ENCODE results near the gene ELP5.

DNA sequence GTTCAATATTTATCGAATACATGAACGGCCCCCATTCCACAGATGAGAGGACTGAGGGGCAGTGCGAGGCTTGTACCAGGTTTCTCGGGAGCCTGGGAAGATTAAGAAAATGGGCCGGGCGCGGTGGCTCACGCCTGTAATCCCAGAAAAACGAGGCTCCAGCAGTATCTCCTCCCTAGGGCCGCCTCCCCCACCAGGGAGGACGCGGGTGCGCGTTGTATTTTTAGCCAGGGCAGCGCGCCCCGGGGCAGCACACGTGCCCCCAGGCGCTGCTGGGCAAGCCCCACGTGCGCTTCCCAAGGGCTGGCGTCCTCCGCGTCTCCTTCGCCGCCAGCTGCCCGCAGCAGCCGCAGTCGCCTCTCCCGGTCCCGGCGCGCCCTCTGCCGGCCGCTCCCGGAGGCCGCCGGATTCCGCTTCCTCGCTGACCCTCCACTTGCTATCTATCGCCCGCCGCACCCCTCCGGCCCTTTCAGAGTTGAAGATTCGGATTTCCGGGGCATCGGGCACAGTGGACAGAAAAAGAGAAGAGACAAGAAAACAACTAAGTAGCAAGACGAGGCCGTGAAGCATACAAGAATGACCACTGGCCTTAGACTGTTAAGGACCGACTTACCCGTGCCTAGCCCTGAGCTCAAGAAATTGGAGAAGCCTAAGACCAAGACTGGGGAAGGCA lies 44.3 kb downstream of the ELP5 start:
- TF ChIP-seq EZH2 (IDR thresholded peaks at IDR 0.05): no peak
- no peak for TF ChIP-seq POLR2AphosphoS5 (IDR thresholded peaks at IDR 0.05; ENCODE audit: borderline replicate concordance, low read depth, low read length)
- TF ChIP-seq FOXP2 (optimal IDR thresholded peaks at IDR 0.05; ENCODE audit: control extremely low read depth, extremely low read length, insufficient read depth): peak; percentile 18

Measured in SK-N-MC (cell line).